Measurements from ENCODE around the gene FAM53A.

Gene FAM53A

DNA sequence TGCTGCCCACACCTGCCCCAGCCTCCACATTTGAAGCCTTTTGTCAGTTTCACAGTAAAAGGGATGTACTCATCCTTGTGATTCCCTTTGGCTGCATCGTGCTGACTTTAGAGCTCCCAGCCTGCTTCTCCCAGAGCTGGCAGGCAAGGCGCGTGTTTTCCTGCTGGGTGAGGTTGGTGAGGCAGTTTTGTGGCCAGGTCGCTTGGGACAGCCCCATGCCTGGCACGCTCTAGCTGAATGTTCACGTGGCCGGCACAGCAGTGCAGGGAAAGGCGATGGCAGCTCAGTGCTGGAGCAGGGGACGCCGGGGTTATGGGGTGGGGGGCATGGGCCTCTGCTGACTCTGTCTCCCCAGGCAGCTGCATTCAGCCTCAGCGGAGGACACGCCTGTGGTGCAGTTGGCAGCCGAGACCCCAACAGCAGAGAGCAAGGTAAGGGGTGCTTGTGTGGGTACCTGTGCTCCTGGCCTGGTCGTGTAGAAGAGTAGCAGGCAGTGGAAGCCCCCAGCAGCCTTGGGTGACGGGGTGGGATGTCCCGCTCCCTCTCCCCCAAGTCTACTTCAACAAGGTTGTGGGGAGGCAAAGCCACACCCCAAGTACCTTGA lies 46.5 kb upstream of the FAM53A start:
- H3K9me3 ChIP-seq (ENCODE audit: control insufficient read depth, insufficient read depth, low read depth, low read length) = no peaks in the 10 kb centered on the region
- POLR2A ChIA-PET = interaction anchor here (1.0 to 1.2 kb wide), 2 partner anchors 11 to 18 kb away, joined by 3 to 4 read pairs; partner anchors contain the start of gene SLBP
- peaks cover 19 to 98% of the 10 kb centered on the region in 2 experiments; a peak in 2 of 3 replicates for H3K36me3 ChIP-seq (ENCODE audit: control insufficient read depth in 2 of 2, insufficient read depth in 1 of 2, low read length in 2 of 2)
- H3K27ac ChIP-seq (ENCODE audit: extremely low read depth, low read depth, low read length) = no peak overlapping the region
- no peak overlapping the region for H3K4me3 ChIP-seq (ENCODE audit: low read depth, low read length)
- CTCF ChIA-PET = interaction anchor here (0.6 to 7.6 kb wide), 6 partner anchors 16 to 346 kb away, joined by 3 to 61 read pairs (median 4); no protein-coding TSS in a partner anchor
- TF ChIP-seq ZNF302 (tag by site-specific recombination; IDR thresholded peaks at IDR 0.05; ENCODE audit: low read depth) (no peak), KLF16 (tag by site-specific recombination; IDR thresholded peaks at IDR 0.05) (no peak), ZNF24 (tag by site-specific recombination; IDR thresholded peaks at IDR 0.05) (no peak), ZNF433 (tag by site-specific recombination; IDR thresholded peaks at IDR 0.05; ENCODE audit: low read depth) (no peak), ZNF18 (tag by site-specific recombination; IDR thresholded peaks at IDR 0.05) (no peak), ZNF266 (tag by site-specific recombination; IDR thresholded peaks at IDR 0.05; ENCODE audit: low read depth) (no peak), BCL11A (tag by site-specific recombination; IDR thresholded peaks at IDR 0.05; ENCODE audit: low read depth) (no peak), ZNF350 (tag by site-specific recombination; IDR thresholded peaks at IDR 0.05) (no peak), ZNF571 (tag by site-specific recombination; IDR thresholded peaks at IDR 0.05) (no peak), ZNF157 (tag by site-specific recombination; IDR thresholded peaks at IDR 0.05) (no peak), IKZF3 (tag by site-specific recombination; IDR thresholded peaks at IDR 0.05) (no peak), ZNF280C (tag by site-specific recombination; IDR thresholded peaks at IDR 0.05) (no peak), ZNF670 (tag by site-specific recombination; IDR thresholded peaks at IDR 0.05; ENCODE audit: low read depth) (no peak), WT1 (tag by site-specific recombination; IDR thresholded peaks at IDR 0.05) (no peak), ZNF10 (tag by site-specific recombination; IDR thresholded peaks at IDR 0.05) (no peak), ZNF501 (tag by site-specific recombination; IDR thresholded peaks at IDR 0.05) (no peak), EGR2 (tag by site-specific recombination; IDR thresholded peaks at IDR 0.05; ENCODE audit: low read depth) (no peak), ZNF530 (tag by site-specific recombination; IDR thresholded peaks at IDR 0.05; ENCODE audit: low read depth) (no peak)
- TF ChIP-seq, protein P1, sequence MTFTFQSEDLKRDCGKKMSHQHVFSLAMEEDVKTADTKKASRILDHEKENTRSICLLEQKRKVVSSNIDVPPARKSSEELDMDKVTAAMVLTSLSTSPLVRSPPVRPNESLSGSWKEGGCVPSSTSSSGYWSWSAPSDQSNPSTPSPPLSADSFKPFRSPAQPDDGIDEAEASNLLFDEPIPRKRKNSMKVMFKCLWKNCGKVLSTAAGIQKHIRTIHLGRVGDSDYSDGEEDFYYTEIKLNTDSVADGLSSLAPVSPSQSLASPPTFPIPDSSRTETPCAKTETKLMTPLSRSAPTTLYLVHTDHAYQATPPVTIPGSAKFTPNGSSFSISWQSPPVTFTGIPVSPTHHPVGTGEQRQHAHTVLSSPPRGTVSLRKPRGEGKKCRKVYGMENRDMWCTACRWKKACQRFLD (tag by site-specific recombination; IDR thresholded peaks at IDR 0.05) = no peak
- no peaks in the 10 kb centered on the region for H3K4me1 ChIP-seq (ENCODE audit: control insufficient read depth, insufficient read depth, low read length)

DNA sequence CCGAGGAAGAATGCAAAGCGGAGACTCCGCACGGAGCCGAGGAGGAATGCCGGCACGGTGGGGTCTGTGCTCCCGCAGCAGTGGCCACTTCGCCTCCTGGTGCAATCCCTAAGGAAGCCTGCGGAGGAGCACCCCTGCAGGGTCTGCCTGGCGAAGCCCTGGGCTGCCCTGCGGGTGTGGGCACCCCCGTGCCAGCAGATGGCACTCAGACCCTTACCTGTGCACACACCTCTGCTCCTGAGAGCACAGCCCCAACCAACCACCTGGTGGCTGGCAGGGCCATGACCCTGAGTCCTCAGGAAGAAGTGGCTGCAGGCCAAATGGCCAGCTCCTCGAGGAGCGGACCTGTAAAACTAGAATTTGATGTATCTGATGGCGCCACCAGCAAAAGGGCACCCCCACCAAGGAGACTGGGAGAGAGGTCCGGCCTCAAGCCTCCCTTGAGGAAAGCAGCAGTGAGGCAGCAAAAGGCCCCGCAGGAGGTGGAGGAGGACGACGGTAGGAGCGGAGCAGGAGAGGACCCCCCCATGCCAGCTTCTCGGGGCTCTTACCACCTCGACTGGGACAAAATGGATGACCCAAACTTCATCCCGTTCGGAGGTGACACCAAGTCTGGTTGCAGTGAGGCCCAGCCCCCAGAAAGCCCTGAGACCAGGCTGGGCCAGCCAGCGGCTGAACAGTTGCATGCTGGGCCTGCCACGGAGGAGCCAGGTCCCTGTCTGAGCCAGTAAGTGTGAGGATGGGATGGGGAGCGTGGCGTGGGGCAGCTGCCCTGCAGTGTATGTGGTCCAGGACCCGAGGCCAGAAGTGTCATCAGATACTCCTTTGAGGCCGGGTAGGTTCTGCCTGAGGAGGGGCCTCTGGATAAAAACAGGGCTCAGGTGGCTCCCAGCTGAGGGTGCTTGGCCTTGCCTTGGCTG lies 44.2 kb upstream of the FAM53A start:
- CTCF ChIA-PET = interaction anchor here (1.1 to 7.6 kb wide), 2 partner anchors 18 to 33 kb away, joined by 5 to 61 read pairs; no protein-coding TSS in a partner anchor
- TF ChIP-seq ZNF16 (tag by site-specific recombination; IDR thresholded peaks at IDR 0.05; ENCODE audit: low read depth) (no peak), ZNF398 (tag by site-specific recombination; IDR thresholded peaks at IDR 0.05) (no peak), ZBTB6 (tag by site-specific recombination; IDR thresholded peaks at IDR 0.05) (no peak), ZNF707 (tag by site-specific recombination; IDR thresholded peaks at IDR 0.05) (no peak), ELK4 (IDR thresholded peaks at IDR 0.05; ENCODE audit: borderline replicate concordance, low read depth, low read length) (no peak), ZNF211 (tag by site-specific recombination; IDR thresholded peaks at IDR 0.05; ENCODE audit: low read depth) (no peak)

More for the DNA sequence above, 44.2 kb upstream of the FAM53A start:
- no peaks in the 10 kb centered on the region for H3K9me3 ChIP-seq (ENCODE audit: control insufficient read depth, insufficient read depth, low read depth, low read length)
- peaks cover 20 to 98% of the 10 kb centered on the region in 2 experiments; a peak in 2 of 3 replicates for H3K36me3 ChIP-seq (ENCODE audit: control insufficient read depth in 2 of 2, insufficient read depth in 1 of 2, low read length in 2 of 2)
- H3K4me1 ChIP-seq (ENCODE audit: control insufficient read depth, insufficient read depth, low read length) = no peaks in the 10 kb centered on the region
- POLR2A ChIA-PET = no interaction called here
- H3K4me3 ChIP-seq (ENCODE audit: low read depth, low read length) = no peak overlapping the region
- no peak overlapping the region for H3K27ac ChIP-seq (ENCODE audit: extremely low read depth, low read depth, low read length)

Data from HEK293 (cell line).